GM23248 (cell line): ENCODE data around the gene TFB1M. TPM values are rescaled to one million over a fixed set of nuclear protein-coding genes. Genes with fewer than 3 reads are reported as not detected.
"Not testable (repeated sequence)": the region's sequence is repeated elsewhere in the genome, so short reads cannot be mapped to it uniquely, and the experiment has no call there.

Experiments used
- DNase-seq: peaks from one replicate; pipeline ENCODE4 v3.0.0-alpha.2; 2015
- H2AFZ ChIP-seq: fragments of 200-600 bp; sonication (generic); 2 replicates; pipeline ENCODE4 v1.6.1; 2016; ENCODE audit warnings: antibody characterized with exemption
- H3F3A ChIP-seq: fragments of 200-600 bp; sonication (generic); 2 replicates; pipeline ENCODE4 v1.6.1; 2016; ENCODE audit warnings: mild to moderate bottlenecking, antibody characterized with exemption, mixed run types; ENCODE audit not compliant: insufficient read depth
- H3K27ac ChIP-seq: fragments of 200-600 bp; sonication (generic); 2 replicates; pipeline ENCODE4 v1.5.1; 2016; ENCODE audit warnings: mild to moderate bottlenecking
- H3K27me3 ChIP-seq: fragments of 200-600 bp; sonication (generic); replicated peaks from 2 replicates; pipeline ENCODE4 v1.6.1; 2016; ENCODE audit warnings: mild to moderate bottlenecking; ENCODE audit not compliant: insufficient read depth
- H3K36me3 ChIP-seq: fragments of 200-600 bp; sonication (generic); 2 replicates; pipeline ENCODE4 v1.6.1; 2016; ENCODE audit warnings: low read depth, mild to moderate bottlenecking
- H3K4me1 ChIP-seq: fragments of 200-600 bp; sonication (generic); 2 replicates; pipeline ENCODE4 v1.6.1; 2016; ENCODE audit warnings: mild to moderate bottlenecking; ENCODE audit not compliant: insufficient read depth
- H3K4me2 ChIP-seq: fragments of 200-600 bp; sonication (generic); one replicate; pipeline ENCODE4 v1.6.1; 2016; ENCODE audit warnings: mild to moderate bottlenecking; ENCODE audit not compliant: unreplicated experiment
- H3K4me3 ChIP-seq: fragments of 200-600 bp; sonication (generic); 2 replicates; pipeline ENCODE4 v1.5.1; 2016; ENCODE audit warnings: mild to moderate bottlenecking
- H3K79me2 ChIP-seq: fragments of 200-600 bp; sonication (generic); 2 replicates; pipeline ENCODE4 v1.6.1; 2016; ENCODE audit warnings: mild to moderate bottlenecking; ENCODE audit not compliant: insufficient read depth
- H3K9ac ChIP-seq: fragments of 200-600 bp; sonication (generic); 2 replicates; pipeline ENCODE4 v1.6.1; 2016; ENCODE audit warnings: mild to moderate bottlenecking
- H3K9me2 ChIP-seq: fragments of 200-600 bp; sonication (generic); 2 replicates; pipeline ENCODE4 v1.6.1; 2016; ENCODE audit warnings: mixed run types, mild to moderate bottlenecking, moderate library complexity; ENCODE audit not compliant: insufficient read depth
- H3K9me3 ChIP-seq: fragments of 200-600 bp; sonication (generic); one replicate; pipeline ENCODE4 v1.6.1; 2017; ENCODE audit warnings: low read depth
- H4K20me1 ChIP-seq: fragments of 200-600 bp; sonication (generic); 2 replicates; pipeline ENCODE4 v1.6.0; 2016; ENCODE audit not compliant: insufficient read depth
- EZH2 ChIP-seq: fragments of 200-600 bp; sonication (generic); IDR thresholded peaks from 2 replicates; pipeline ENCODE4 v1.6.1; 2018; ENCODE audit warnings: antibody characterized with exemption, mild to moderate bottlenecking; ENCODE audit not compliant: insufficient read depth, poor library complexity, severe bottlenecking
- EZH2phosphoT487 ChIP-seq: fragments of 200-600 bp; sonication (generic); IDR thresholded peaks from 2 replicates; pipeline ENCODE4 v1.6.1; 2018; ENCODE audit warnings: antibody characterized with exemption, moderate library complexity, mild to moderate bottlenecking, low read depth; ENCODE audit not compliant: insufficient read depth
- WGBS, 2 experiments: methylation state at CpG; one replicate each; pipeline ENCODE4 v1.1.6; 2015 to 2017; ENCODE audit warnings: low lambda C conversion rate in 2 of 2, low coverage in 1 of 2; ENCODE audit errors: missing lambda C conversion rate in 2 of 2; 5-methylcytosine and 5-hydroxymethylcytosine counted together
- in situ Hi-C: fragments of 300-500 bp; cut with MboI; formaldehyde crosslinking; loops from 2 replicates; pipeline ENCODE4 v1.15.0; 2020
- polyA plus RNA-seq: library from polyadenylated mRNA; unstranded; fragments of >200 nt; fragmentation: Nextera tagmentation; extraction: Ambion mirVana; gene quantifications from 2 replicates; pipeline ENCODE4 v1.2.1, GENCODE V29; 2016
- total RNA-seq: library from RNA; depleted of rRNA; stranded (reverse); fragments of >200 nt; shearing (Covaris generic); gene quantifications from 2 replicates; pipeline ENCODE4 v1.2.3, GENCODE V29; 2014

Gene TFB1M
- total and polyA plus RNA-seq, 2 experiments from 2014 or later = 9.0 to 14.0 TPM

DNA sequence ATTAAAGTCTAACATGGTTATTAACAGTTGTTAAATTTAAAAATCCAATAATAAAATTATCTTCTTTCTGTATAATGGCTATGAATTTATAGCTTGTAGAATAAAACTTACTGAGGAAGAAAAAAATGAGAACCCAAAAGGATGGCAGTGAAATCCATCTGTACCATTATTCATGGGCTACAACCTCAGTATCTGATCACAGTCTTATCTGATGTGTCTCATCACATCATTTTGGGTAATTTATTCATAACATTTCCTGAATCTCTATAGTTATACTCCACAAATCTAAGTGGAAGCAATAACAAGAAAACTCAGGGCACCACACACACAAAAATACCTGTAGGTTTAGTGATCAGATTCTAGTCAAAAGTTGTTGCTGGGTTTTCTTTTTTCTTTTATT, 43.1 kb downstream of the TFB1M start:
- H3K4me2 ChIP-seq = no peak overlapping the region
- no peak for DNase-seq
- no peak overlapping the region for H3K9ac ChIP-seq
- peaks cover 6% of the 10 kb centered on the region for H3F3A ChIP-seq
- H3K27ac ChIP-seq = no peak overlapping the region
- peaks cover 30% of the 10 kb centered on the region for H3K4me1 ChIP-seq
- TF ChIP-seq EZH2 (no peak), EZH2phosphoT487 (no peak)
- H3K79me2 ChIP-seq = no peaks in the 10 kb centered on the region
- H2AFZ ChIP-seq = no peak overlapping the region
- no peak overlapping the region for H3K4me3 ChIP-seq
- no peaks in the 10 kb centered on the region for H3K9me3 ChIP-seq
- H4K20me1 ChIP-seq = no peaks in the 10 kb centered on the region
- in situ Hi-C loops = no loop called here
- H3K27me3 ChIP-seq = no peaks in the 10 kb centered on the region
- no peaks in the 10 kb centered on the region for H3K36me3 ChIP-seq
- no peaks in the 10 kb centered on the region for H3K9me2 ChIP-seq

- no peak overlapping the region for H3K4me2 ChIP-seq
- peaks cover 6% of the 10 kb centered on the region; the same call in 1 of the 2 replicates for H3F3A ChIP-seq
- no peaks in the 10 kb centered on the region for H3K36me3 ChIP-seq
- no peak overlapping the region for H2AFZ ChIP-seq
- H3K9ac ChIP-seq = no peak overlapping the region
- no peak overlapping the region for H3K27ac ChIP-seq
- H3K9me3 ChIP-seq = no peaks in the 10 kb centered on the region
- no peaks in the 10 kb centered on the region for H3K79me2 ChIP-seq
- no peak overlapping the region for H3K4me3 ChIP-seq
- no peaks in the 10 kb centered on the region for H4K20me1 ChIP-seq
- in situ Hi-C loops = no loop called here
- TF ChIP-seq EZH2 = no peak
- no peak for TF ChIP-seq EZH2phosphoT487
- H3K4me1 ChIP-seq = peaks cover 24% of the 10 kb centered on the region
- no peaks in the 10 kb centered on the region for H3K9me2 ChIP-seq
- 95 to 97% methylated on average over 7 of the region's 7 CpGs for WGBS, 2 experiments
- H3K27me3 ChIP-seq = no peaks in the 10 kb centered on the region
- no peak for DNase-seq
Observed at GRCh38 chr6:155270561-155271091, 43.7 kb downstream of the TFB1M start.

- Histone ChIP-seq H3K9me2 (no peaks in the 10 kb centered on the region), H3K27ac (no peak overlapping the region), H3K79me2 (no peaks in the 10 kb centered on the region), H2AFZ (no peak overlapping the region), H3K27me3 (no peaks in the 10 kb centered on the region), H3K36me3 (no peaks in the 10 kb centered on the region), H3K4me3 (no peak overlapping the region), H4K20me1 (no peaks in the 10 kb centered on the region), H3K4me1 (peaks cover 29% of the 10 kb centered on the region), H3F3A (peaks cover 6% of the 10 kb centered on the region; the same call in 1 of the 2 replicates), H3K4me2 (no peak overlapping the region), H3K9me3 (no peaks in the 10 kb centered on the region), H3K9ac (no peak overlapping the region)
- WGBS, 2 experiments = 95 to 100% methylated on average over 3 of the region's 3 CpGs
- no peak for TF ChIP-seq EZH2phosphoT487
- no peak for TF ChIP-seq EZH2
- DNase-seq = no peak
- in situ Hi-C loops = no loop called here
Observed at GRCh38 chr6:155269765-155270164, 44.5 kb downstream of the TFB1M start.

DNA sequence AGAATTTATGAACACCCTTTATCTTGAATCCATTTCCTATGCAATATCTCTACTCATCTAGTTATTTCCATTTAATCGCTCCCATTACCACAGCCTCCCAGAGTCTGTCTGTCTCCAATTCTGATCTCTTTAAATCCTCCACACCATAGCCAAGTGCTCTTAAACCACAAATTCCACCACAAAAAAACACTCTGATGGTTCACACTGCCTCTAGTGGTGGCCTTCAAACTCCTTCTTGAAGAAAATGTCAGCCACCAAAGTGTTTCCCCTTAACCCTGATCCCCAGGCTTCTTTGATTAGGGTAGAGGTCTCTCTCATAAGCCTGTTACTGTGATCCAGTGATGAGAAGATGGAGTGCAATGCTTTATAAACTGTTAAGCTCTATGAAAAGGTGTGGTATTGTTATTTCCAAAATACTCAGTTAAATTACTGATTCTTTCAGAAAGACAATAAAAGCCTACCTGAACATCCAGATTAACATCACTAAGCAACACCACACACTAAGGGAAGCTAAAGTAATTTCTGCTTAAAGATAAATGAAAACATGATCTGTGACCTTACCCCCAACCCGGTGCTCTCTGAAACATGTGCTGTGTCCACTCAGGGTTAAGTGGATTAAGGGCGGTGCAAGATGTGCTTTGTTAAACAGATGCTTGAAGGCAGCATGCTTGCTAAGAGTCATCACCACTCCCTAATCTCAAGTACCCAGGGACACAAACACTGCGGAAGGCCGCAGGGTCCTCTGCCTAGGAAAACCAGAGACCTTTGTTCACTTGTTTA, 46.0 kb downstream of the TFB1M start:
- H4K20me1 ChIP-seq, H3K36me3 ChIP-seq, H3K27ac ChIP-seq, H3K27me3 ChIP-seq, H3K4me2 ChIP-seq, H3K9me2 ChIP-seq, H3K9me3 ChIP-seq, H3K79me2 ChIP-seq, H3K9ac ChIP-seq, in situ Hi-C loops, H3K4me3 ChIP-seq, H2AFZ ChIP-seq: not testable (repeated sequence)
- 93 to 94% methylated on average over 5 of the region's 5 CpGs for WGBS, 2 experiments
- Histone ChIP-seq H3K4me1 (peaks cover 19% of the 10 kb centered on the region), H3F3A (peaks cover 13% of the 10 kb centered on the region; the same call in 1 of the 2 replicates)
- DNase-seq = peak; percentile 59
